NCI-H2081 (cell line): Measurements from ENCODE around the gene GLT6D1.

Experiments used
- DNase-seq, 2 experiments: peaks; one replicate each; lab custom pipeline; 2025; lab: John Stamatoyannopoulos, UW

The GLT6D1 gene

DNA sequence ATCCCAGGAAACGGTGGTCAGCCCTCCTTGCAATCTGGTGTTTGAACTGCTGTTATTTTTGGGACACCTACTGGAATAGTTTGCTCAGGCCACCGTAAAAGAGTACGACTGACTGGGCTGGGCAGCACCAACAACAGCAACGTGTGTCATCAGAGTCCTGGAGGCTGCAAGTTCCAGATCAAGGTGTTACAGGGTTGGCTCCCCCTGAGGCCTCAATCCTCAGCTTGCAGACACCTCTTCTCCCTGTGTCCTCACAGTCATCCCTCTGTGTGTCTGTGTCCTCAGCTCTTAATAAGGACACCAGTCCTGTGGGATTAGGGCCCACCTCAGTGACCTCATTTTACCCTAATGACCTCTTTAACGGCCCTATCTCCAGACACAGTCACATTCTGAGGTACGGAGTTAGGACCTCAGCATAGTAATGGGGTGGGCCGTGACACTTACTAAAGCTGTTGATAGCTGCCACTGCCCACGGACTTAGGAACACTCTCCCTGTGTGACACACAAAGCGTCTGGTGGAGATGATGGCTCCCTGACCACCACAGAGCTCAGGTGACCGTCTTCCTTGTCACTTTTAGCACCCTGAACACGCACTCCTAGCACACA is 16.8 kb downstream of the GLT6D1 start:
- no peak for DNase-seq

DNA sequence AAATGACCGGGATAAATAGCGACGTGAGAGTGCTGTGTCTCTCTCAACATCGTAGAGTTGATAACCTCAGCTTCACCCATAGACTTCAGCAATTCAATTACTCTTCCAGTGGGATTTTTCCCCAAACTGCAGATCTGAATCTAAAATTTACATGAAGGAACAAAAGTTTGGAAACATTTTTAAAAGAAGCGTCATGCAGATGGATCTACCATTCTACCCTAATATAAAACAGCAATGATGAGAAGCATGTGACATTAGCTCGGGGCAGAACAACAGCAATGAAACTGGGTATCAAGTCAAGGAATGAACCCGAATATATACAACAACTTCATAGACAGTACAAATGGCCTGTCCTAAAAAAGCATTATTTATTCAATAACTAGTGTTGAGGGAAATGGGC is 18.8 kb downstream of the GLT6D1 start:
- DNase-seq, result no peak

DNA sequence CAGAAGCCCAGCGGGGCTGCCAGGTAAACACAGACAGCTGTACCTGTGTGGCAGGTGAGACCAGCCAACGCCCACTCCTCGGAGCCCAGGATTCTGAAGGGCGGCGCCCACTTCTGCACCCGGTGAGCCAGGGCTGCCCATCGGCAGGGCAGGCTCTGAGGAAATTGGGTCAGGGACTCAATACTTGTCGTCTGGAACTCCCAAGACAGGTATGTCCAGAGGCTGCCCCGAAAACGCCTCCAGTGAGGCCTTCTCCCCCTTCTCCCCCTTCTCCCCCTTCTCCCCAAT is 19.8 kb downstream of the GLT6D1 start:
- DNase-seq, result no peak

DNA sequence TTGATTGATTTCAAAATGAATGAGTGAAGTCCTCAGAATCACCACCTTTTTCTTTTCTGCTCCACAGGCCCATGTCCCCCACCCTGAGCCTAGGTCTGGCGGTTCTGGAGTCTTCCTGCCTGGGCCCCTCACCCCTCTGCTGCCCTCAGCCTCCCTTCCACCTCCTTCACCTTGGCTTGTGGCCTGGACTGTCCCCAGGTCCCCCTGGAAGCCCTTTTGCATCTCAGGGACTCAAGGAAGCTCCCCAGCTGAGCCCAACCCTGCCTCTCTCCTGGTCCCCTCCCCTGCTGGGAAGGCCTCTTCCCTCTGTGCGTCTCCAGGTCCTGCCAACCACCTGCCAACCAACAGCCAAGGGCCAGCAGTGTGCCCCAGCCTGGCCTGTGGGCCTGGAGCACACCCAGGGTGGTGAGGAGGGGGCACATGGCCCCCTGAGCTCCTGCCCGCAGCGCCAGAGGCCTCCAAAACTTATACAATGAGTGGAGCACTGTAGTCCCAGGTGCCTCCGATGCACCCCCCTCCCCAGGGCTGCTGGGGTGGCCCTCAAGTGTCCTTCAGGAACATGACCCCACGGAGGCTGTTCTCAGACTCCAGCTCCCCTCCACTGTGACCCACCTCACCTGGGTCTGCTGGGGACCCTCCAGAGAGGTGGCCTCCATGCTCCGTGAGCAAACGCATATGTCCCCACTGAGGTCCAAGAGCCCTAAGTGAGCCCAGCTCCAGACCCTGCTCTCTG is 20.3 kb downstream of the GLT6D1 start:
- no peak for DNase-seq

DNA sequence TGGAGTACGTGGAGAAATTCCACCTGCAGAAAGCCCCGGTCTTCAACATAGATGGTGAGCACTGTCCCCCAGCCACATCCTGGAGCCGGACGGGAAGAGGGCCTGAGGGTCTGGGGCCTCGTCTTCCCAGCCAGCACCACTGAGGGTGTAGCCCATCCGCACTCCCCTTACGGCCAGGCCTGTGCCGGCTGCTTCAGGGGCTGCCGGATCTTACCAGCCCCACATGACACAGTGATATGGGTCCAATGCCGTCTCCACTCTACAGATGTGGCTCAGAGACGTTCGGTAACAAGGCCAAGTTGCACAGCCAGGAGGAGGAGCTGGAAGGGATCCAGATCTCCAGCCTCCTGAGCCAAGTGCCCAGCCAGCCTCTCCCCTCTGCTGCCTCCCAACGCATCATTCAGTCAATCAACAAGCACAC is 21.3 kb downstream of the GLT6D1 start:
- no peak for DNase-seq

DNA sequence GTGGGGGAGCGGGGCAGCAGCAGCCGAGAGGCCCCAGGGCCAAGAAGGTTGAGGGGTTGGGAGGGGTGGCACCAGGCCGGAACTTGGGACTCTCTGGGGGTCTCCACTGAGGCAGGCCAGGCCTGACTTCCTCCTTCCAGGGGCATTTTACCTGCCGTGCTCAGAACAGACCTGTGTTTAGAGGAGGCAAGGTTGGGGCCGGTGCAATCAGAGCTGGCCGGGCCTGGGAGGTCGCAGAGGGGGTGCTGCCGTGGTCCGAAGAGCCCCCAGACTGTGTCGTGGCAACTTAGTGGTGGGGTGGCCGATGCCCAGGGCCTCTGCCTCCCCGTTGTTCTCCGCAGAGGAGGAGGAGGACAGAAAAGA is 21.8 kb downstream of the GLT6D1 start:
- DNase-seq, result no peak

DNA sequence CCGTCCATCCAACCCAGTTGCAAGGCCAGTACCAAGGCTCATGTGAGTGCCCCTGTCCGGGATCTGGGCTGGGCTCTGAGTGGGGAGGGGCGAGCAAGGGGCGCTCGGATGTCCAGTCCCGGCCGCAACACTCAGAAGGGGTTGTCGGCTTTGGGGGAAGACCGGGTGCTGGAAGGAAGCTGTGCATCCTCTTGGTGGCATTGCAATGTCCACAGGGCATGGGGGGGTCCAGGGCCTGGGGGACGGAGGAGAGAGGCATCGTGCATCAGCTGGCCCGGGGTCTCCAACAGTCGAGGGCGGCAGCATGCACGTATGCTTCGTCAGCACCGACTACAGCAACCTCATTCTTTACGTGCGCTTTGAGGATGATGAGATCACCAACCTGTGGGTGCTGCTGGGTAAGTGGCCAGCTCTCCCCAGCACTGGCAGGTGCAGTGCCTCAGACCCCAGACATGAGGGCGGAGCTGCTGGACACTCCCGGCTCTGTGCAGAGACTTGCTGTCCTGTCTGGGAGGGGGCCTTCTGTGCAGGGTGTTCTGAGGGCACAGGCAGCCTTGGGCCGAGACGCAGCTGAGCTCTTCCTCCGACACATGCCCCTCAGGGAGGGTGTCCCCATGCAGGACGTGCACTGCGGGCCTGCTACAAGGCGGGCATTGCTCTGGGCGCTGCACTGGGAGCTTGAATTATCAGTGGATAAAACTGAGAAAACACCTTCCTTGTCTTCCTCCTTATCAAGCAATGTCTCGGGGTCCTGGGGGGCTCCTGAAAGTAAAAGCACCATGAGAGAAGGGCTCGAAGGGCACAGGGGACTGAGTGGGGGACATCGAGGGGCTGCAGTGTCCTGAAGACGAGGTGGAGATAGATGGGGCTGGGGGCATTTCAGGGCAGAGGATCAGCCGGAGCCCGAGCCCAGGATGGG is 22.5 kb downstream of the GLT6D1 start:
- DNase-seq, result no peak

DNA sequence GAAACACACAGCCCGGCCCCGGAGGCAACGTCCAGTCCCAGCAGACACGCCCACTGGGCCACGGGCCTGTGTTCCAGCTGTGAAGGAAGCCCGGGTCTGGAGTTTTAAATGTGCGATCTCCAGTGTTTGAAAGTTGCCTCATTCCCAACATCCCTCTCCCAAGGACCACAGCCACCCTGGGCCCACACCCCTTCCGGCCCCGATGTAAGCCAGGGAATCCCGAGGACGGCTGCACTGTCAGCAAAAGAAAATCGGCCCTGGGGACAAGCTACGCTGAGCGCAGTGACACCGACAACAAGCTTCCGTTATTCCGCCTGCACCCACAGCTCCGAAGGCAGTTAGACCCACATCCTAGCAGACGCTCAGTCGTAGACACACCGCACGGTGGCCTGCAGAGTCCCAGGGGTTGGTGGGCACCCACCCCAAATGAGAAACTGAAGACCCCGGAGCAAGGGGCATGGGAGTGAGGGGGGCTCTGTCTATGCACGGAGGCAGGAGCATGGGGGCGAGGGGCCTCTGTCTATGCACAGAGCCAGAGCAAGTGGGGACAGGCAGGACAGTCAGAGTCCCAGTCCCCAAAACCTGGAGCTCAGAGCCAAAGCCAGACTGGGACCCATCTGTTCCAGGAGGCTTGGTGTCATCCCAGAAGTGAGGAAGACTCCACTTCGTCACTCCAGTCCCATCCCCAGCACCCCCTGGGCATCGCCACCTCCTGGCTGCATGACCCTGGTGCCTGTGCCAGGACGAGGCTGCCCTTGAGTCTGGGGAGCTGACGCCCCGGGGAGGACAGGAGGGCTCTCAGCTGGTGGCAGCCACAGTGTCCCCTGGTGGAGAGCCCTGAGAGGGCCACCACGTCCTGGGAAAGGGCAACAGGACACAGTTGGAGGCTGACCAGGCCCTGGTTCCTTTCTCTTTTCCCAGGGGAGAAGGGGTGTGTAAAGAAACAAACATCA is 23.4 kb downstream of the GLT6D1 start:
- DNase-seq, result no peak

DNA sequence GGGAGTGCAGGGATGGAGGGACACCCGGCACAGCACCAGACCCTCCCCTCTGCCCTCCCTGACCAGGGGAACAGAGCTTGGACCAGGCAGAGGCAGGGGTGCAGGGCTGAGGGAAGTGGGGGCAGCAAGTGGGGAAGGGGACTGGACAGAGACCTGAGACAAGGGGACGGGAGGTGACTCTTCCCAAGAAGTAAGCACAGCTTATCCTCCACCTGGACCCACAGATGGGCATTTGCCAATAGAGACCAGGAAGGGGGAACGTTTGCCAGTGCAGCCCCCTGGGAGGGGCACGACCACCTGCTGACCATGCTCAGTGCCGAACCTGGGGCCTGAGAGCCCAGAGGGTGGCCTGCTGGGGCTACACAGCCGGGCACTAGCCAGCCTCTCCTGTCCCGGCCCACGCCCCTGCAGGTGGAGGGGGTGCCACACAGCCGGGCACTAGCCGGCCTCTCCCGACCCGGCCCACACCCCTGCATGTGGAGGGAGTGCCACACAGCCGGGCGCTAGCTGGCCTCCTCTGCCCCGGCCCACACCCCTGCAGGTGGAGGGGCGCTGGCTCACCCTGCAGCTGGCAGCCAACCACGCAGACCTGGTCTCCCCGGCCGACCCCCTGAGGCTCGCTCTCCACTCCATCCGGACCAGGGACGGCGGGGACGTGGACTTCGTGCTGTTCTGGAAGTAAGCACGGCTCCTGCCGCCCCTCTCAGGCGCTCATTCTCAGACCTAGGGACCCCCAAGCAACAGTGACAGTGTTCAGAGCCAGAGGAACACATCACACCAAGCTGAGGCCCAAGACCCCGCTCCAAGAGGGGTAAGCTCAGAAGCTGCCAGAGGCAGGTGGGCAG is 24.3 kb downstream of the GLT6D1 start:
- no peak for DNase-seq

DNA sequence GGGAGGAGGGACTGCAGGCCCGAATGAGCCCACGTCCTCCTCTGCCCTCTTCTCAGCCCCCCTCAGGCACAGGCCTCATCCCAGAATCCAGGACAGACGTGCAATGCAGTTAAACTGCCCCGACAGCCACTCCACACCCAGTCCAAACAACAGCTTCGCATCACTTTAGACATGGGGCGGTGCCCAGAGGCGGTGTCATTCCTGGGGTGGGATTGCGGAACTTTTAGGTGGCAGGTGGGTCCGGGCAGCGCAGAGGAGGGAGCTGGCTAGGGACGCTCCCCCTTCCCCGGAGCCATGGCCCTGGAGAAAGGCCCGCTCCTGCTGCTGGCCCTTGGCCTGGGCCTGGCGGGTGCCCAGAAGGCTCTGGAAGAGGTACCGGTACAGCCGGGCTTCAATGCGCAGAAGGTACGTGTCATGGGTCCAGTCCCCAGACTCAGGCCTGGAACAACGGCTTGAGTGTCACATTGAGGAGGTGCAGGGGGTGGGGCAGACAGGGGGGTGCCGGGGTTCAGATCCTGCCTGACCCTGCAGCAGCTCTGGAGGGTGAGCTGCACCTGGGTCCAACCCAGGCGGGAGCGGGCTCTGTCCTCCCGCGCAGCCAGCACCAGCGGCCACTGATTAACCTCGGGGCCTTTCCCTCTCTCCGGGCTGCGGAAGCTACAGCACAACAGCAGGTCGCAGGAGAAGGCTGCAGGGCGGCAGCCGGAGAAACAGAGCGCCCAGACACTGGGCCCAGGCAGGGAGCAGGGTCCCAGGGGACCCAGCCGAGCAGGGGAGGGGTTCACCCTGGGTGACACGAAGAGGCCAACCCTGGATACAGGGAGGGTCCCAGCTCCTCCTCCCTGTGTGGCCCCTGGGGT is 25.2 kb downstream of the GLT6D1 start:
- DNase-seq, result no peak

DNA sequence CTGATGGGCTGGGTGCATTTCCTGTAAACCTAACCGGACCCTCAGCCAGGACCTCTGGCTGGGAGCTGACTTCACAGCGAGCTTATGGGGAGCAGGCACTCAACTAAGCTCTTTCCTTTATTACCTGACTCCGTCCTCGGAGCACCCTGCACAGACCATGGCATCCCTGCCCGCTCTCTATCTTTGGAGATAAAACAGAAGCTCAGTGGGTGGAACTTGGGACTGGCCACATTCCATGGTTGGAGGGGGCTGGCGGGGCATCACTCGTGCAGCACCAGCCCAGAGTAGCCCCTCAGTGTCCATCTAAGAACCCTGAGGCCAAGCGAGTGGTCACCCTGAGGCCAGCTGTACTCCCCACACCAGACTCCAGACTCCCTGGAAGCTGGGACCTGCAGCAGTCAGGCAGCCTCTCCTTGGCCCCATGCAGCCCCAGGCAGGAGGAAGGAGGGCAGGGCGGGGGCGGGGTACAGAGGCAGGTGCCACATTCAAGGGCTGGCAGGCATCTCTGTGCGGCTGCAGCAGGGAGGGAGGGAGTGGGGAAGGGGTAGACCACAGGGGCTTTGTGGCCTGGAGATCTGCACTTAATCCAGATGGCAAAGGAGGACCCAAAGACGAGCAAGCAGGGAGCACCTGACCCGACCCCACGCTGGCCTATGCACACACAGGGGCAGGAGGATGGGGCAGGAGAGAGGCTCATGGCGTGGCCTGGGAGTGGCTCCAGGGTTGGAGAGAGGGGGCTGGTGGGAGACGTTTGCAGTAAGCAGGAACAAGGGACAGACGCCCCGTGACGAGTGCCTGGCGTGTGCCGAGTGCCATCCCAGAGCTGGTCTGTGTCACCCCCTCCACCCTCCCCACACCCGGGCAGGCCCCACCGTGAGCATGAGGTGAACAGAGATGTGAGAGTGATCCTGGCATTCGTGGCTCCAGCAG is 26.1 kb downstream of the GLT6D1 start:
- DNase-seq, result no peak

DNA sequence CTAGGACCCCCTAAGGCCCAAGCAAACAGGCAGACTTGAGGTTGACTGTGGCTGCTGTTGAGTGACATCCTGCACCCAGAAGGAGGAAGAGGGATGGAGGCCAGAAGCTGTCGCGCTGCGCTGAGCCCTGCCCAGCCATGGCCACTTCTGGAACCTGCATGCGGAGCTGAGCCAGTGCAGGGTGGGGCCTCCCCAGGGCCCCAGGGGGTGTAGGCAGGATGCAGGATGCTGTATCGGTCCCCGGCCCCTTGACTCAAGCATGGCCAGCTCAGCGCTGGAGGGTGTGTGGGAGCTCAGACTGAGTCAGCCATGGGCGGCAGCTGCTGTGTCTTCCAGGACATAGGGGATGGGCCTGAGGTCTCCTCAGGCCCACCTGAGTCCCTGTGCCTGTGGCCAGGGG is 26.9 kb downstream of the GLT6D1 start:
- no peak for DNase-seq

DNA sequence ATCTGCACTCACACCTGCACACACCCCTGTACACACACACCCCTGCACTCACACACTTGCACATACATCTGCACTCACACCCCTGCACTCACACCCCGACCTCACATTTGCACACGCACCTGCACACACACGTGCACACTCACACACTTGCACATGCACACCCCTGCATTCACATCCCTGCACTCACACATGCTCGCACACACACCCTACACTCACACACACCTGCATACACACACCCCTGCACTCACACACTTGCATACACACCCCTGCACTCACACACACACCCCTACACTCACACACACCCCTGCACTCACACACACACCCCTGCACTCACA is 27.5 kb downstream of the GLT6D1 start:
- DNase-seq, result no peak

DNA sequence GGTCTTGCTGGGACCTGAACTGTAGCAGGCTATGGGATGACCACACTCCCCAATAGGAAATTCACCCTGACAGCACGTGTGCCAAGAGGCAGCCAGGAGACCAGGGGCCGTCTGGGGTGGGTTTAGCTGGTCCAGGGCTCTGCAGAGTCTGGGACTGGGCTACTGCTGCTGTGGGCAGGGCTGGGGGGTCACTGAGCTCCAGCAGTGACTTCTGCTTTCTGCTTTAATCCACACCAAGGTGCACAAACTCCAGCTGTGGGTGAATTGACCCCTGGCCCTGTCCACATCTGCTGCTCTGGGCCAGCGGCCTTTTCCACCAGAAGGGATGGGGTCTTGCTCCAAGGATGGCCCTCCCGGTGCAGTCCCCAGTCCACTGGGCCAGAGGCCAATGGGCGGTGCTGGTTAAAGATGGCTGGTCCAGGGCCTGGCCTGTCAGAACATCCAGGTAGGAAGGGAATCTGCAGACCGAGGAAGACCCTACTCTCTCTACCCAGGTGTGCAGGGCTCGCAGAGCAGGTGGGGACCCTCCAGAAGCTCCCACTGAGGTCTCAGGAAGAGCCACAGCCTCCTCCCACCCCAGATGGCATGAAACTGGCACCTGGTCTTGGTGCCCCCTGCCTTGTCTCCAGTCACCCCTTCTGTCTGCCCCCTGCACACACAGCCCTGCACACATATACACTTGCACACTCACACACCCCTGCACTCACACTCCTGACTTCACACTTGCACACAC is 28.0 kb downstream of the GLT6D1 start:
- no peak for DNase-seq

DNA sequence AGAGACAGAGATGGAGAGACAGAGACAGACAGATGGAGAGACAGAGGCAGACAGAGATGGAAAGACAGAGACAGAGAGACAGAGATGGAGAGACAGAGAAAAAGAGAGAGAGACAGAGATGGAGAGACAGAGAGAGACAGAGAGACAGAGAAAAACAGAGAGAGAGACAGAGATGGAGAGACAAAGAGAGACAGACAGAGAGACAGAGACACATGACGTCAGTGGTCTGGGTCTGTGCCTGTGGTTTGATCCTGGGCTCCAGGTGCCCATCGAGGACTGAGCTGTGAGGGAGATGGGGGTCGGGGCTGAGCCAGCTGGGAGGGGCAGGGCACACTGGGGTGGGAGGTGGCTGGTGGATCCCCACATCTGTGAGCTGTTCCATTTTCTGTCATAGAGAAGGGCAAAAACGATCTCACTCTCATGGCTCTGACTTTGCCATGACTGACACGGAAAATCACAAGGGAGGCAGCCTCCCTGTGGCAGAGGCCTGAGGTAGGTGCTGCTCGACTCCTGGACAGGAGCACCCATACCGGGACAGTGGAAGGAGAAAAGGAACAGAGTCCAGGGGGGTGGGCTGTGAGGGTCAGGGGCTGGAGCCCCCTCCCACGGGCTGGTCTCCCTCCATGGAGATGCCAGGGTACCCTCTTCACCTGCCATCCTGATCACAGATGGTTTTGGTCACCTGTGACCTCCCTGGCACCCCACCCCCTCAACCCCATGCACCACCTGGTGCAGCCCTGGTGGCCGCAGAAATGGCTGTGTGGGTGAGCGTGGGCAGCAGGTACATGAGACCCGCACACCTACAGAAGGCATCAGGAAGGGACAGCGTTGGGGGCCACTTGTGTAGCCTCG is 28.8 kb downstream of the GLT6D1 start:
- no peak for DNase-seq

DNA sequence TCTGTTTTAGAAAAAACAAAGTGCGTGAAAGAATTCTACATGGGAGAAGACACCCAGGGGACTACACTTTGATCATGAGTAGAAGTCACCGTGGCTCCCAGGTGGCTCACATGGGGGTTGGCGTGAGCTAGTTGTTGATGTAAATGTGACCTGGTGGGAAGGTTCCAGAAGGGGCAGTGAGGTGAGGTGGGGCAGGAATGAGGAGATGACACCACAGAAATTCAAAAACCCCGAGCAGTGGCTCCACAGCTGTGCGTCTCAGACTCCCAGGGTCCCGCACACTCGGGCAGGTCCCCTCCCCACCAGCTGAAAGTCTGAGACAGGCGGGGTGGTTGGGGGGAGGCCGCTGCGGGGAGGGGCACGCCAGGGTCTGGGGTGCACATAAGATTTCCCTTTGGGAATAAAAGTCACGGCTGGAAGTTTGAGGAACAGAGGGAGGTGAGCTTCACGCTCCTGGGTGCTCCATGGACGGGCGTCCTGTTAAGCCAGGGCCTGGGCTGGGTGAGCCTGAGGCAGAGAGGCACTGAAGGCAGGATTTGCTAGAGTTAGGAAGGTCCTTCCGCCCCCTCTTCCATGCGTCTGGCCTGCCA is 29.9 kb downstream of the GLT6D1 start:
- no peak for DNase-seq

DNA sequence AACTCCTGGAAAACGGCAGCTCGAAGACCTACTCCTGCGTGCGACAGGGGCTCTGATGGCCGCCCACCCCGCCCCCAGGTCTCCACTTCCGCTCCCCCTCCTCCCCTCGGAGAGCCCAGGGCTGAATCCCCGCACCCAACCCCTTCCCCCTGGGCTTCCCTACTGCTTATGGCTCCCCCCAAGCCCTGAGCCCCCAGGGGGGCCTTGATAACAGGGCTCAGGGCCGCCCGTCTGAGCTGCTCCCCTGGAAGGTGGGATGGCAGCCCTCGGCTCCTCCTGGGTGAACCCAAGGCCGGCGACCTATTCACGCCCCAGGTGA is 30.4 kb downstream of the GLT6D1 start:
- DNase-seq, result no peak
